GM23338 (cell line): ENCODE measurements around the gene KIF18A.

Source experiments
- CREB1 ChIP-seq: fragments of 250-450 bp; sonication (Bioruptor Pico); IDR thresholded peaks from 2 replicates; pipeline ENCODE4 v1.5.0; 2020; ENCODE audit warnings: low read depth, mild to moderate bottlenecking, moderate library complexity
- CTCF ChIP-seq, 2 experiments: fragments of 200-600 bp in 1 of 2; sonication (generic) in 1 of 2; conservative IDR thresholded peaks; 2 replicates each; pipeline versions ENCODE4 v1.5.1 to v1.6.1; 2016 to 2017; ENCODE audit warnings: antibody characterized with exemption in 2 of 2, low read depth in 2 of 2, mild to moderate bottlenecking in 2 of 2, moderate library complexity in 1 of 2
- ETS1 ChIP-seq: IDR thresholded peaks from 2 replicates; pipeline ENCODE4 v1.6.1; 2016; ENCODE audit warnings: antibody characterized with exemption
- EZH2 ChIP-seq: fragments of 200-600 bp; sonication (generic); IDR thresholded peaks from one replicate; pipeline ENCODE4 v1.8.0; 2017; ENCODE audit warnings: antibody characterized with exemption, mild to moderate bottlenecking, low read depth; ENCODE audit not compliant: unreplicated experiment
- EZH2phosphoT487 ChIP-seq: fragments of 200-600 bp; sonication (generic); IDR thresholded peaks from one replicate; pipeline ENCODE4 v1.8.1; 2018; ENCODE audit warnings: antibody characterized with exemption; ENCODE audit not compliant: unreplicated experiment
- JUNB ChIP-seq: IDR thresholded peaks from one replicate; pipeline ENCODE4 v1.6.1; 2016; ENCODE audit warnings: antibody characterized with exemption; ENCODE audit not compliant: unreplicated experiment
- POLR2AphosphoS5 ChIP-seq: IDR thresholded peaks from 2 replicates; pipeline ENCODE4 v1.6.1; 2016; ENCODE audit warnings: antibody characterized with exemption, low read depth
- REST ChIP-seq: IDR thresholded peaks from one replicate; pipeline ENCODE4 v1.6.1; 2018; ENCODE audit warnings: antibody characterized with exemption; ENCODE audit not compliant: unreplicated experiment
- ZNF114 ChIP-seq: fragments of 250-450 bp; sonication (Bioruptor Pico); IDR thresholded peaks from 2 replicates; pipeline ENCODE4 v1.5.0; 2020; ENCODE audit warnings: mild to moderate bottlenecking, moderate library complexity

GRCh38 chr11:28132548-28132947 is 24.6 kb upstream of the KIF18A start:
- TF ChIP-seq CTCF (conservative IDR thresholded peaks at IDR 0.05; ENCODE audit: low read depth in 2 of 2) = no peak
- TF ChIP-seq REST = no peak
- no peak for TF ChIP-seq ETS1
- no peak for TF ChIP-seq POLR2AphosphoS5
- TF ChIP-seq JUNB = no peak
- TF ChIP-seq EZH2phosphoT487 = no peak
- no peak for TF ChIP-seq CREB1 (CRISPR knock-in tag)
- TF ChIP-seq ZNF114 (CRISPR knock-in tag) = no peak
- TF ChIP-seq EZH2 = no peak
